GM12892 (cell line): Measurements from ENCODE around the gene ESRRG.

Experiments
- POLR2A ChIP-seq: IDR thresholded peaks from 2 replicates; pipeline ENCODE4 v1.6.1; 2011; ENCODE audit warnings: low read depth, low read length, control low read depth
- POLR2AphosphoS5 ChIP-seq: IDR thresholded peaks from 2 replicates; pipeline ENCODE4 v1.6.1; 2011; ENCODE audit warnings: low read depth, low read length, control low read depth

GRCh38 chr1:216461466-216461865 is 261.8 kb downstream of the ESRRG start:
- TF ChIP-seq POLR2AphosphoS5, result no peak
- no peak for TF ChIP-seq POLR2A
